GM19468 (cell line): Measurements from ENCODE around the gene KCNH3.
A peak's percentile ranks its signal among the peaks of the same experiment; 100 is the strongest.

Experiments
- ATAC-seq: cut with Tn5 transposase; IDR thresholded peaks from one replicate; pipeline ENCODE4 v1.9.1; 2021; ENCODE audit warnings: mild to moderate bottlenecking, moderate library complexity, moderate number of reproducible peaks; ENCODE audit not compliant: unreplicated experiment; ENCODE audit errors: extremely low read depth

Gene KCNH3

GRCh38 chr12:49558526-49558925 is 19.7 kb downstream of the KCNH3 start:
- ATAC-seq: no peak

- ATAC-seq: no peak
These were observed 20.3 kb downstream of the KCNH3 start for GRCh38 chr12:49559011-49559675.

- no peak for ATAC-seq
These were observed 21.9 kb downstream of the KCNH3 start for GRCh38 chr12:49560695-49561094.

- no peak for ATAC-seq
These were observed 23.4 kb downstream of the KCNH3 start for GRCh38 chr12:49562233-49562632.

- ATAC-seq: no peak
These were observed 24.0 kb downstream of the KCNH3 start for GRCh38 chr12:49562831-49563230.

- no peak for ATAC-seq
These were observed 25.3 kb downstream of the KCNH3 start for GRCh38 chr12:49563951-49564685.

GRCh38 chr12:49564686-49565405 is 26.0 kb downstream of the KCNH3 start:
- no peak for ATAC-seq

GRCh38 chr12:49565406-49566265 is 26.8 kb downstream of the KCNH3 start:
- ATAC-seq: no peak

- ATAC-seq: no peak
These were observed 27.5 kb downstream of the KCNH3 start for GRCh38 chr12:49566361-49566760.

GRCh38 chr12:49567302-49567610 is 28.4 kb downstream of the KCNH3 start:
- ATAC-seq: no peak

- ATAC-seq: peak; percentile 38
These were observed 29.0 kb downstream of the KCNH3 start, which contains the start of gene MCRS1 for GRCh38 chr12:49567611-49568441. TSS of gene MCRS1 (minus strand) at chr12:49568142. CDS start at chr12:49566731, 1,411 bp downstream.

GRCh38 chr12:49568442-49569162 is 29.8 kb downstream of the KCNH3 start:
- no peak for ATAC-seq

GRCh38 chr12:49577589-49578315 is 38.9 kb downstream of the KCNH3 start:
- ATAC-seq: no peak

GRCh38 chr12:49578471-49579112 is 39.8 kb downstream of the KCNH3 start:
- no peak for ATAC-seq

- no peak for ATAC-seq
These were observed 42.0 kb downstream of the KCNH3 start for GRCh38 chr12:49580572-49581535.

GRCh38 chr12:49582201-49582600 is 43.4 kb downstream of the KCNH3 start:
- ATAC-seq: no peak

- no peak for ATAC-seq
These were observed 44.0 kb downstream of the KCNH3 start for GRCh38 chr12:49582850-49583249.
